Neural cell (in vitro differentiated cells): ENCODE results near the gene SLC52A1. TPM values are rescaled to one million over a fixed set of nuclear protein-coding genes. Genes with fewer than 3 reads are reported as not detected.

Experiments
- H2AFZ ChIP-seq: fragments of 200-600, 300-800 bp; sonication (generic), shearing (Covaris generic); 2 replicates; pipeline ENCODE4 v1.6.0; 2014; ENCODE audit warnings: low read depth, mild to moderate bottlenecking, antibody characterized with exemption, low read length, moderate library complexity
- H3F3A ChIP-seq: fragments of 200-600 bp; shearing (Covaris generic); 2 replicates; pipeline ENCODE4 v1.6.1; 2016; ENCODE audit warnings: mild to moderate bottlenecking, moderate library complexity, mixed read lengths, antibody characterized with exemption, low read length; ENCODE audit not compliant: insufficient read depth, poor library complexity, severe bottlenecking
- H3K27ac ChIP-seq: fragments of 200-600, 300-800 bp; sonication (generic), shearing (Covaris generic); 2 replicates; pipeline ENCODE4 v1.5.1; 2014; ENCODE audit warnings: mild to moderate bottlenecking, low read length, moderate library complexity
- H3K27me3 ChIP-seq: fragments of 300-800, 200-600 bp; sonication (generic), shearing (Covaris generic); 2 replicates; pipeline ENCODE4 v1.6.0; 2014; ENCODE audit warnings: mild to moderate bottlenecking, low read depth, low read length, moderate library complexity; ENCODE audit not compliant: insufficient read depth
- H3K36me3 ChIP-seq: fragments of 300-800, 200-600 bp; sonication (generic), shearing (Covaris generic); 2 replicates; pipeline ENCODE4 v1.5.1; 2014; ENCODE audit warnings: mild to moderate bottlenecking, antibody characterized with exemption, low read length, moderate library complexity; ENCODE audit not compliant: insufficient read depth
- H3K4me2 ChIP-seq: fragments of 300-800, 200-600 bp; sonication (generic), shearing (Covaris generic); 2 replicates; pipeline ENCODE4 v1.6.0; 2014; ENCODE audit warnings: mild to moderate bottlenecking, low read length
- H3K4me3 ChIP-seq: fragments of 300-800, 200-600 bp; sonication (generic), shearing (Covaris generic); 2 replicates; pipeline ENCODE4 v1.5.1; 2014; ENCODE audit warnings: mild to moderate bottlenecking, low read length, moderate library complexity
- H3K79me2 ChIP-seq: fragments of 200-600 bp; shearing (Covaris generic); replicated peaks from 2 replicates; pipeline ENCODE4 v1.6.0; 2014; ENCODE audit warnings: mild to moderate bottlenecking, low read length, moderate library complexity; ENCODE audit not compliant: insufficient read depth
- H3K9ac ChIP-seq: fragments of 300-800, 200-600 bp; sonication (generic), shearing (Covaris generic); 2 replicates; pipeline ENCODE4 v1.6.1; 2016; ENCODE audit warnings: mild to moderate bottlenecking, low read length, mixed read lengths
- H3K9me2 ChIP-seq: fragments of 200-600 bp; shearing (Covaris generic); 2 replicates; pipeline ENCODE4 v1.6.1; 2016; ENCODE audit warnings: mild to moderate bottlenecking, low read length, mixed read lengths; ENCODE audit not compliant: insufficient read depth
- H3K9me3 ChIP-seq: fragments of 200-600, 300-800 bp; sonication (generic), shearing (Covaris generic); 2 replicates; pipeline ENCODE4 v1.6.1; 2016; ENCODE audit warnings: mild to moderate bottlenecking, mixed run types, low read length, moderate library complexity, mixed read lengths
- H4K20me1 ChIP-seq: fragments of 200-600 bp; shearing (Covaris generic); 2 replicates; pipeline ENCODE4 v1.6.1; 2016; ENCODE audit warnings: mild to moderate bottlenecking, mixed run types; ENCODE audit not compliant: insufficient read depth
- EP300 ChIP-seq: fragments of 450-650 bp; conservative IDR thresholded peaks from 2 replicates; pipeline ENCODE4 v1.6.1; 2014; ENCODE audit warnings: antibody characterized with exemption, mild to moderate bottlenecking, moderate library complexity; ENCODE audit not compliant: poor library complexity, severe bottlenecking
- EZH2 ChIP-seq: fragments of 200-600, 300-800 bp; shearing (Covaris generic), sonication (generic); IDR thresholded peaks from 2 replicates; pipeline ENCODE4 v1.6.1; 2014; ENCODE audit warnings: antibody characterized with exemption, low read length, borderline replicate concordance, mild to moderate bottlenecking; ENCODE audit not compliant: insufficient read depth, poor library complexity, severe bottlenecking
- MXI1 ChIP-seq: fragments of 450-650 bp; conservative IDR thresholded peaks from 2 replicates; pipeline ENCODE4 v1.6.1; 2014; ENCODE audit warnings: antibody characterized with exemption, mild to moderate bottlenecking; ENCODE audit not compliant: poor library complexity, severe bottlenecking
- POLR2AphosphoS5 ChIP-seq: IDR thresholded peaks from 2 replicates; pipeline ENCODE4 v1.6.1; 2012
- RAD21 ChIP-seq: fragments of 450-650 bp; conservative IDR thresholded peaks from 2 replicates; pipeline ENCODE4 v1.6.1; 2014; ENCODE audit warnings: antibody characterized with exemption, mild to moderate bottlenecking, moderate library complexity
- SMC3 ChIP-seq: fragments of 450-650 bp; conservative IDR thresholded peaks from 2 replicates; pipeline ENCODE4 v1.6.1; 2014; ENCODE audit warnings: antibody characterized with exemption, mild to moderate bottlenecking, moderate library complexity; ENCODE audit not compliant: poor library complexity
- TAF1 ChIP-seq: IDR thresholded peaks from 2 replicates; pipeline ENCODE4 v1.6.1; 2012; ENCODE audit warnings: low read depth
- polyA plus RNA-seq: library from polyadenylated mRNA; depleted of rRNA; stranded (reverse); fragments of >200 nt; gene quantifications from 2 replicates; pipeline ENCODE4 v1.2.3, GENCODE V29; 2014
- TF ChIP-seq, protein P1 (sequence below): fragments of 450-650 bp; IDR thresholded peaks from 2 replicates; pipeline ENCODE4 v1.5.1; 2014; ENCODE audit warnings: antibody characterized with exemption, mild to moderate bottlenecking, moderate library complexity; ENCODE audit not compliant: poor library complexity, severe bottlenecking
- TF ChIP-seq, protein P2 (sequence below): IDR thresholded peaks from 2 replicates; pipeline ENCODE4 v1.6.1; 2012; ENCODE audit warnings: borderline replicate concordance

SLC52A1 gene
- polyA plus RNA-seq, 1 donor from 2014 or later, result not detected

- H4K20me1 ChIP-seq, result no peaks in the 10 kb centered on the region
- no peaks in the 10 kb centered on the region for H3K36me3 ChIP-seq
- H2AFZ ChIP-seq, result no peak overlapping the region
- H3K9me3 ChIP-seq, result no peaks in the 10 kb centered on the region
- H3K4me2 ChIP-seq, result no peak overlapping the region
- no peak overlapping the region for H3K9ac ChIP-seq
- no peaks in the 10 kb centered on the region for H3F3A ChIP-seq
- no peak for TF ChIP-seq SMC3
- no peak for TF ChIP-seq POLR2AphosphoS5
- no peak for TF ChIP-seq EP300
- no peak for TF ChIP-seq TAF1
- TF ChIP-seq EZH2, result no peak
- TF ChIP-seq MXI1, result no peak
- TF ChIP-seq, protein P1, sequence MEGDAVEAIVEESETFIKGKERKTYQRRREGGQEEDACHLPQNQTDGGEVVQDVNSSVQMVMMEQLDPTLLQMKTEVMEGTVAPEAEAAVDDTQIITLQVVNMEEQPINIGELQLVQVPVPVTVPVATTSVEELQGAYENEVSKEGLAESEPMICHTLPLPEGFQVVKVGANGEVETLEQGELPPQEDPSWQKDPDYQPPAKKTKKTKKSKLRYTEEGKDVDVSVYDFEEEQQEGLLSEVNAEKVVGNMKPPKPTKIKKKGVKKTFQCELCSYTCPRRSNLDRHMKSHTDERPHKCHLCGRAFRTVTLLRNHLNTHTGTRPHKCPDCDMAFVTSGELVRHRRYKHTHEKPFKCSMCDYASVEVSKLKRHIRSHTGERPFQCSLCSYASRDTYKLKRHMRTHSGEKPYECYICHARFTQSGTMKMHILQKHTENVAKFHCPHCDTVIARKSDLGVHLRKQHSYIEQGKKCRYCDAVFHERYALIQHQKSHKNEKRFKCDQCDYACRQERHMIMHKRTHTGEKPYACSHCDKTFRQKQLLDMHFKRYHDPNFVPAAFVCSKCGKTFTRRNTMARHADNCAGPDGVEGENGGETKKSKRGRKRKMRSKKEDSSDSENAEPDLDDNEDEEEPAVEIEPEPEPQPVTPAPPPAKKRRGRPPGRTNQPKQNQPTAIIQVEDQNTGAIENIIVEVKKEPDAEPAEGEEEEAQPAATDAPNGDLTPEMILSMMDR, result no peak
- TF ChIP-seq, protein P2, sequence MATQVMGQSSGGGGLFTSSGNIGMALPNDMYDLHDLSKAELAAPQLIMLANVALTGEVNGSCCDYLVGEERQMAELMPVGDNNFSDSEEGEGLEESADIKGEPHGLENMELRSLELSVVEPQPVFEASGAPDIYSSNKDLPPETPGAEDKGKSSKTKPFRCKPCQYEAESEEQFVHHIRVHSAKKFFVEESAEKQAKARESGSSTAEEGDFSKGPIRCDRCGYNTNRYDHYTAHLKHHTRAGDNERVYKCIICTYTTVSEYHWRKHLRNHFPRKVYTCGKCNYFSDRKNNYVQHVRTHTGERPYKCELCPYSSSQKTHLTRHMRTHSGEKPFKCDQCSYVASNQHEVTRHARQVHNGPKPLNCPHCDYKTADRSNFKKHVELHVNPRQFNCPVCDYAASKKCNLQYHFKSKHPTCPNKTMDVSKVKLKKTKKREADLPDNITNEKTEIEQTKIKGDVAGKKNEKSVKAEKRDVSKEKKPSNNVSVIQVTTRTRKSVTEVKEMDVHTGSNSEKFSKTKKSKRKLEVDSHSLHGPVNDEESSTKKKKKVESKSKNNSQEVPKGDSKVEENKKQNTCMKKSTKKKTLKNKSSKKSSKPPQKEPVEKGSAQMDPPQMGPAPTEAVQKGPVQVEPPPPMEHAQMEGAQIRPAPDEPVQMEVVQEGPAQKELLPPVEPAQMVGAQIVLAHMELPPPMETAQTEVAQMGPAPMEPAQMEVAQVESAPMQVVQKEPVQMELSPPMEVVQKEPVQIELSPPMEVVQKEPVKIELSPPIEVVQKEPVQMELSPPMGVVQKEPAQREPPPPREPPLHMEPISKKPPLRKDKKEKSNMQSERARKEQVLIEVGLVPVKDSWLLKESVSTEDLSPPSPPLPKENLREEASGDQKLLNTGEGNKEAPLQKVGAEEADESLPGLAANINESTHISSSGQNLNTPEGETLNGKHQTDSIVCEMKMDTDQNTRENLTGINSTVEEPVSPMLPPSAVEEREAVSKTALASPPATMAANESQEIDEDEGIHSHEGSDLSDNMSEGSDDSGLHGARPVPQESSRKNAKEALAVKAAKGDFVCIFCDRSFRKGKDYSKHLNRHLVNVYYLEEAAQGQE, result no peak
- no peak for TF ChIP-seq RAD21
- no peaks in the 10 kb centered on the region for H3K79me2 ChIP-seq
- no peak overlapping the region for H3K27ac ChIP-seq
- H3K4me3 ChIP-seq, result no peak overlapping the region
- H3K27me3 ChIP-seq, result no peaks in the 10 kb centered on the region
- no peaks in the 10 kb centered on the region for H3K9me2 ChIP-seq
Observed at GRCh38 chr17:5033352-5034015, 1.7 kb downstream of the SLC52A1 start.

DNA sequence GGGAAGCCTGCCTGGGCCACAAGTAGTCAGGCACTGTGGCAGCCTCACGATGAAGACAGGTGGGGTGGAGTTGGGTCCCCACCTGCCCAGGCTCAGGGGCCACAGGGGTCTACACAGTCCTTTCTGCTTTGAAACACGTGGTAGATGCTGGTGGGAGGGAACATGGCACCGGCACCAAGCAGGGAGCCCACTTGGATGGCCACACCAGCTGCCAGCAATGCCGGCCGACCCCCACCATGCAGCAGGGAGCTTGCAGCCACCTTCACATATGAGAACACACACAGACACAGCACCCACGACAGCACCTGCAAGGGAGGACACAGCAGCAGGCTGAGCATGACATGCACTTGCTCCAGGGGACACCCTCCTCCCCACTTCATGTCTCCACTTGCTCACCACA is 2.4 kb downstream of the SLC52A1 start:
- no peaks in the 10 kb centered on the region for H3K36me3 ChIP-seq
- H3F3A ChIP-seq, result no peaks in the 10 kb centered on the region
- no peaks in the 10 kb centered on the region for H3K9me3 ChIP-seq
- H2AFZ ChIP-seq, result no peak overlapping the region
- no peaks in the 10 kb centered on the region for H4K20me1 ChIP-seq
- no peaks in the 10 kb centered on the region for H3K27me3 ChIP-seq
- no peak overlapping the region for H3K9ac ChIP-seq
- no peaks in the 10 kb centered on the region for H3K79me2 ChIP-seq
- H3K9me2 ChIP-seq, result no peaks in the 10 kb centered on the region
- no peak overlapping the region for H3K27ac ChIP-seq
- no peak overlapping the region for H3K4me3 ChIP-seq
- TF ChIP-seq, protein P1, result no peak
- TF ChIP-seq RAD21 (no peak), POLR2AphosphoS5 (no peak), MXI1 (no peak), EP300 (no peak), EZH2 (no peak), SMC3 (no peak), TAF1 (no peak)
- TF ChIP-seq, protein P2, result no peak
- H3K4me2 ChIP-seq, result no peak overlapping the region
